Measurements from ENCODE around the gene PAM16.
"Not testable (repeated sequence)": the region's sequence is repeated elsewhere in the genome, so short reads cannot be mapped to it uniquely, and the experiment has no call there.

The PAM16 gene

GRCh38 chr16:4350787-4351659 lies at the start of gene PAM16:
Gene PAM16 (minus strand): TSS chr16:4351321. CDS start chr16:4351234, 87 bp downstream.
- peak; percentile 91 for DNase-seq (ENCODE audit: low spot score)

GRCh38 chr16:4399001-4399730 lies 48.0 kb upstream of the PAM16 start:
- DNase-seq (ENCODE audit: low spot score): no peak

- DNase-seq (ENCODE audit: low spot score): no peak
Measured at GRCh38 chr16:4395055-4395726, 44.1 kb upstream of the PAM16 start.

GRCh38 chr16:4393850-4394249 lies 42.7 kb upstream of the PAM16 start:
- DNase-seq (ENCODE audit: low spot score): not testable (repeated sequence)

GRCh38 chr16:4393240-4393600 lies 42.1 kb upstream of the PAM16 start:
- DNase-seq (ENCODE audit: low spot score): no peak

GRCh38 chr16:4392382-4393239 lies 41.5 kb upstream of the PAM16 start:
- DNase-seq (ENCODE audit: low spot score): no peak

- no peak for DNase-seq (ENCODE audit: low spot score)
Measured at GRCh38 chr16:4391631-4392381, 40.7 kb upstream of the PAM16 start.

- no peak for DNase-seq (ENCODE audit: low spot score)
Measured at GRCh38 chr16:4390266-4391260, 39.4 kb upstream of the PAM16 start.

- no peak for DNase-seq (ENCODE audit: low spot score)
Measured at GRCh38 chr16:4389051-4389955, 38.2 kb upstream of the PAM16 start.

GRCh38 chr16:4388271-4389021 lies 37.3 kb upstream of the PAM16 start:
- no peak for DNase-seq (ENCODE audit: low spot score)

GRCh38 chr16:4387781-4388180 lies 36.7 kb upstream of the PAM16 start:
- no peak for DNase-seq (ENCODE audit: low spot score)

- DNase-seq (ENCODE audit: low spot score): no peak
Measured at GRCh38 chr16:4386951-4387565, 35.9 kb upstream of the PAM16 start.

GRCh38 chr16:4386451-4386805 lies 35.3 kb upstream of the PAM16 start:
- DNase-seq (ENCODE audit: low spot score): no peak

- no peak for DNase-seq (ENCODE audit: low spot score)
Measured at GRCh38 chr16:4385789-4386450, 34.8 kb upstream of the PAM16 start.

GRCh38 chr16:4385066-4385788 lies 34.1 kb upstream of the PAM16 start:
- DNase-seq (ENCODE audit: low spot score): no peak

- DNase-seq (ENCODE audit: low spot score): no peak
Measured at GRCh38 chr16:4384509-4384942, 33.4 kb upstream of the PAM16 start.

Measured in hematopoietic multipotent progenitor cell treated with erythropoietin and hydrocortisone succinate and interleukin-3 and kit ligand, for 17 days (in vitro differentiated cells).